ENCODE measurements around the gene CSGALNACT2.
A peak's percentile ranks its signal among the peaks of the same experiment; 100 is the strongest.

The CSGALNACT2 gene

GRCh38 chr10:43186150-43186549 is 47.9 kb downstream of the CSGALNACT2 start:
- peak; percentile 56 for DNase-seq (ENCODE audit: low read depth)

- no peak for DNase-seq (ENCODE audit: low read depth)
Observed at GRCh38 chr10:43187213-43187612, 49.0 kb downstream of the CSGALNACT2 start.

- DNase-seq (ENCODE audit: low read depth), result peak; percentile 30
Observed at GRCh38 chr10:43188702-43189101, 50.5 kb downstream of the CSGALNACT2 start.

GRCh38 chr10:43190289-43190688 is 52.0 kb downstream of the CSGALNACT2 start:
- DNase-seq (ENCODE audit: low read depth), result no peak

- DNase-seq (ENCODE audit: low read depth), result peak; percentile 16
Observed at GRCh38 chr10:43190775-43191174, 52.5 kb downstream of the CSGALNACT2 start.

GRCh38 chr10:43192884-43193283 is 54.6 kb downstream of the CSGALNACT2 start:
- no peak for DNase-seq (ENCODE audit: low read depth)

- no peak for DNase-seq (ENCODE audit: low read depth)
Observed at GRCh38 chr10:43193496-43194080, 55.3 kb downstream of the CSGALNACT2 start.

- no peak for DNase-seq (ENCODE audit: low read depth)
Observed at GRCh38 chr10:43194266-43194665, 56.0 kb downstream of the CSGALNACT2 start.

- DNase-seq (ENCODE audit: low read depth), result no peak
Observed at GRCh38 chr10:43194859-43195258, 56.6 kb downstream of the CSGALNACT2 start.

GRCh38 chr10:43195557-43195956 is 57.3 kb downstream of the CSGALNACT2 start:
- no peak for DNase-seq (ENCODE audit: low read depth)

GRCh38 chr10:43196131-43196980 is 58.1 kb downstream of the CSGALNACT2 start:
- DNase-seq (ENCODE audit: low read depth), result no peak

- no peak for DNase-seq (ENCODE audit: low read depth)
Observed at GRCh38 chr10:43196981-43197833, 59.0 kb downstream of the CSGALNACT2 start.

GRCh38 chr10:43197834-43198681 is 59.8 kb downstream of the CSGALNACT2 start:
- peak; percentile 12 for DNase-seq (ENCODE audit: low read depth)

GRCh38 chr10:43198682-43199005 is 60.4 kb downstream of the CSGALNACT2 start:
- no peak for DNase-seq (ENCODE audit: low read depth)

- DNase-seq (ENCODE audit: low read depth), result no peak
Observed at GRCh38 chr10:43199088-43199683, 60.9 kb downstream of the CSGALNACT2 start.

- no peak for DNase-seq (ENCODE audit: low read depth)
Observed at GRCh38 chr10:43199684-43200537, 61.7 kb downstream of the CSGALNACT2 start.

GRCh38 chr10:43200538-43201390 is 62.5 kb downstream of the CSGALNACT2 start:
- no peak for DNase-seq (ENCODE audit: low read depth)

- DNase-seq (ENCODE audit: low read depth), result no peak
Observed at GRCh38 chr10:43201545-43202131, 63.4 kb downstream of the CSGALNACT2 start.

- DNase-seq (ENCODE audit: low read depth), result peak; percentile 9
Observed at GRCh38 chr10:43202224-43202656, 64.0 kb downstream of the CSGALNACT2 start.
